ENCODE measurements around the gene CDC42BPA. TPM values are rescaled to one million over a fixed set of nuclear protein-coding genes. Genes with fewer than 3 reads are reported as not detected.
A peak's percentile ranks its signal among the peaks of the same experiment; 100 is the strongest.
"Not testable (repeated sequence)": the region's sequence is repeated elsewhere in the genome, so short reads cannot be mapped to it uniquely, and the experiment has no call there.

Gene CDC42BPA
- total RNA-seq, 1 donor from 2014 or later, result 55.2 TPM

- no peak for DNase-seq
Measured at GRCh38 chr1:227305894-227306626, 12.2 kb downstream of the CDC42BPA start.

- DNase-seq, result no peak
Measured at GRCh38 chr1:227304665-227305064, 13.6 kb downstream of the CDC42BPA start.

- DNase-seq, result no peak
Measured at GRCh38 chr1:227303662-227304061, 14.6 kb downstream of the CDC42BPA start.

GRCh38 chr1:227300682-227301081 lies 17.6 kb downstream of the CDC42BPA start:
- no peak for DNase-seq

- DNase-seq, result no peak
Measured at GRCh38 chr1:227299688-227300087, 18.6 kb downstream of the CDC42BPA start.

- DNase-seq, result peak; percentile 48
Measured at GRCh38 chr1:227299241-227299627, 19.1 kb downstream of the CDC42BPA start.

GRCh38 chr1:227298512-227299240 lies 19.6 kb downstream of the CDC42BPA start:
- DNase-seq, result no peak

- no peak for DNase-seq
Measured at GRCh38 chr1:227297073-227297793, 21.1 kb downstream of the CDC42BPA start.

GRCh38 chr1:227295609-227296008 lies 22.7 kb downstream of the CDC42BPA start:
- no peak for DNase-seq

GRCh38 chr1:227285745-227286144 lies 32.5 kb downstream of the CDC42BPA start:
- no peak for DNase-seq

GRCh38 chr1:227281371-227281770 lies 36.9 kb downstream of the CDC42BPA start:
- DNase-seq, result no peak

GRCh38 chr1:227280836-227281235 lies 37.5 kb downstream of the CDC42BPA start:
- DNase-seq, result no peak

- DNase-seq, result not testable (repeated sequence)
Measured at GRCh38 chr1:227276156-227276693, 42.1 kb downstream of the CDC42BPA start.

- DNase-seq, result no peak
Measured at GRCh38 chr1:227273557-227273956, 44.7 kb downstream of the CDC42BPA start.

- no peak for DNase-seq
Measured at GRCh38 chr1:227272428-227272827, 45.9 kb downstream of the CDC42BPA start.

GRCh38 chr1:227270554-227270953 lies 47.7 kb downstream of the CDC42BPA start:
- no peak for DNase-seq

GRCh38 chr1:227268943-227269342 lies 49.3 kb downstream of the CDC42BPA start:
- DNase-seq, result no peak

GRCh38 chr1:227265891-227266290 lies 52.4 kb downstream of the CDC42BPA start:
- no peak for DNase-seq

GRCh38 chr1:227263869-227264268 lies 54.4 kb downstream of the CDC42BPA start:
- no peak for DNase-seq

GRCh38 chr1:227261501-227261900 lies 56.8 kb downstream of the CDC42BPA start:
- DNase-seq, result no peak

- DNase-seq, result no peak
Measured at GRCh38 chr1:227260433-227260832, 57.9 kb downstream of the CDC42BPA start.

GRCh38 chr1:227257964-227258363 lies 60.3 kb downstream of the CDC42BPA start:
- DNase-seq, result no peak
